ENCODE data around the gene PTTG1IP2.

DNA sequence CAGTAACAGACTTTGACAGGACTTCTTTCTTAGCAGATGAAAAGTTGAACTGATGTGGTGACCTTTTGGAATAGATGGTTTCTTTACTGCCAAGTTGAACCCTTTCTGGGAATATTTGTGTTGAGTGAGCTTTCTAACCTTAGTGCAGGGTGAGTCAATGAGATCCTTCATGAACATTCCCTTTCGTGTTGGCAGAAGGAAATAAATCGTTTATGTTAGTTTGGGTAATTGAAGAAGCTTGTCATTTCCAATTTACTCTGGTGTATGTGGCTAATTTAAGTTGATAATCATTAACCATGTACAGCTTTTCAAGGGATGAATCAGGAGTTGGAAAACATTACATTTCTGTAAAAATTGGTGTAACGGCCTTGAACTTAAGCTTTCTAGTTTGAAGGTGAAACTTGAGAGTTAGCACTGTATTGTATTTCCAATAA lies 43.4 kb downstream of the PTTG1IP2 start:
- TF ChIP-seq CTCF (IDR thresholded peaks at IDR 0.05) (no peak), POLR2A (IDR thresholded peaks at IDR 0.05) (no peak)
